ENCODE data around the gene RAMACL. TPM values are rescaled to one million over a fixed set of nuclear protein-coding genes. Genes with fewer than 3 reads are reported as not detected.

The RAMACL gene
- total RNA-seq, 1 experiment from 2014 or later: 0.13 TPM

DNA sequence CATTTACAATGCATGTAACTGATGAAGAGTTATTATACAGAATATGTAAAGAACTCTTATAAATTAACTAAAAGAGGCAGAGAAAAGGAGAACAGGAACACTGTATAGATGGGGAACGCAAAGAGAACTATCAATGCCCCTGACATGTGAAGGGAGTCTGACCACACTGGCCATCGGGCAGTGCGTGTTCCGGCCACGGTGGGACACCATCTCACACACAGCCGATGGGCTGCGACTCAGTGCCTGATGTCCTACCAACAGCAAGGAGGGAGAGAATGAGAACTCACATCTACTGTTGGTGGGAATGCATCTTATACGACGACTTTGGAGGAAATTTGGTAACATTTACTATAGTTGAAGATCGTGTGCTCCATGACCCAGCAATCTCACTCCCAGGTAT is 15.5 kb upstream of the RAMACL start:
- H3K9me3 ChIP-seq (ENCODE audit: control insufficient read depth, insufficient read depth, low read depth, low read length): no peaks in the 10 kb centered on the region
- CTCF ChIA-PET: no interaction called here
- in situ Hi-C loops (cut with HindIII; ENCODE audit: low pct_unique_long_range_greater_than_20kb, low sequenced_read_pairs): no loop called here
- H3K27ac ChIP-seq (ENCODE audit: low read length): no peak overlapping the region
- DNase-seq (ENCODE audit: low read depth, low spot score): no peak
- H3K4me3 ChIP-seq (ENCODE audit: low read depth in 2 of 2, low read length in 2 of 2): no peak overlapping the region
- no peaks in the 10 kb centered on the region for H3K27me3 ChIP-seq (ENCODE audit: control insufficient read depth, insufficient read depth, low read length)
- no peaks in the 10 kb centered on the region for H3K36me3 ChIP-seq (ENCODE audit: control insufficient read depth, insufficient read depth, low read length)
- POLR2A ChIA-PET: no interaction called here
- intact Hi-C loops (cut with micrococcal nuclease; ENCODE audit: unreplicated experiment): no loop called here
- ATAC-seq: no peak
- TF ChIP-seq SIN3A (IDR thresholded peaks at IDR 0.05; ENCODE audit: borderline replicate concordance, insufficient read depth, low read depth, low read length) (no peak), POLR2AphosphoS5 (IDR thresholded peaks at IDR 0.05; ENCODE audit: low read depth, low read length) (no peak), TCF7L2 (IDR thresholded peaks at IDR 0.05; ENCODE audit: low read depth, low read length) (no peak)
- TF ChIP-seq, protein P1, sequence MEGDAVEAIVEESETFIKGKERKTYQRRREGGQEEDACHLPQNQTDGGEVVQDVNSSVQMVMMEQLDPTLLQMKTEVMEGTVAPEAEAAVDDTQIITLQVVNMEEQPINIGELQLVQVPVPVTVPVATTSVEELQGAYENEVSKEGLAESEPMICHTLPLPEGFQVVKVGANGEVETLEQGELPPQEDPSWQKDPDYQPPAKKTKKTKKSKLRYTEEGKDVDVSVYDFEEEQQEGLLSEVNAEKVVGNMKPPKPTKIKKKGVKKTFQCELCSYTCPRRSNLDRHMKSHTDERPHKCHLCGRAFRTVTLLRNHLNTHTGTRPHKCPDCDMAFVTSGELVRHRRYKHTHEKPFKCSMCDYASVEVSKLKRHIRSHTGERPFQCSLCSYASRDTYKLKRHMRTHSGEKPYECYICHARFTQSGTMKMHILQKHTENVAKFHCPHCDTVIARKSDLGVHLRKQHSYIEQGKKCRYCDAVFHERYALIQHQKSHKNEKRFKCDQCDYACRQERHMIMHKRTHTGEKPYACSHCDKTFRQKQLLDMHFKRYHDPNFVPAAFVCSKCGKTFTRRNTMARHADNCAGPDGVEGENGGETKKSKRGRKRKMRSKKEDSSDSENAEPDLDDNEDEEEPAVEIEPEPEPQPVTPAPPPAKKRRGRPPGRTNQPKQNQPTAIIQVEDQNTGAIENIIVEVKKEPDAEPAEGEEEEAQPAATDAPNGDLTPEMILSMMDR (IDR thresholded peaks at IDR 0.05): no peak
- TF ChIP-seq, protein P2, sequence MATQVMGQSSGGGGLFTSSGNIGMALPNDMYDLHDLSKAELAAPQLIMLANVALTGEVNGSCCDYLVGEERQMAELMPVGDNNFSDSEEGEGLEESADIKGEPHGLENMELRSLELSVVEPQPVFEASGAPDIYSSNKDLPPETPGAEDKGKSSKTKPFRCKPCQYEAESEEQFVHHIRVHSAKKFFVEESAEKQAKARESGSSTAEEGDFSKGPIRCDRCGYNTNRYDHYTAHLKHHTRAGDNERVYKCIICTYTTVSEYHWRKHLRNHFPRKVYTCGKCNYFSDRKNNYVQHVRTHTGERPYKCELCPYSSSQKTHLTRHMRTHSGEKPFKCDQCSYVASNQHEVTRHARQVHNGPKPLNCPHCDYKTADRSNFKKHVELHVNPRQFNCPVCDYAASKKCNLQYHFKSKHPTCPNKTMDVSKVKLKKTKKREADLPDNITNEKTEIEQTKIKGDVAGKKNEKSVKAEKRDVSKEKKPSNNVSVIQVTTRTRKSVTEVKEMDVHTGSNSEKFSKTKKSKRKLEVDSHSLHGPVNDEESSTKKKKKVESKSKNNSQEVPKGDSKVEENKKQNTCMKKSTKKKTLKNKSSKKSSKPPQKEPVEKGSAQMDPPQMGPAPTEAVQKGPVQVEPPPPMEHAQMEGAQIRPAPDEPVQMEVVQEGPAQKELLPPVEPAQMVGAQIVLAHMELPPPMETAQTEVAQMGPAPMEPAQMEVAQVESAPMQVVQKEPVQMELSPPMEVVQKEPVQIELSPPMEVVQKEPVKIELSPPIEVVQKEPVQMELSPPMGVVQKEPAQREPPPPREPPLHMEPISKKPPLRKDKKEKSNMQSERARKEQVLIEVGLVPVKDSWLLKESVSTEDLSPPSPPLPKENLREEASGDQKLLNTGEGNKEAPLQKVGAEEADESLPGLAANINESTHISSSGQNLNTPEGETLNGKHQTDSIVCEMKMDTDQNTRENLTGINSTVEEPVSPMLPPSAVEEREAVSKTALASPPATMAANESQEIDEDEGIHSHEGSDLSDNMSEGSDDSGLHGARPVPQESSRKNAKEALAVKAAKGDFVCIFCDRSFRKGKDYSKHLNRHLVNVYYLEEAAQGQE (IDR thresholded peaks at IDR 0.05; ENCODE audit: insufficient read depth in 1 of 2, low read depth in 2 of 2, low read length in 1 of 2): no peak
- BruUV-seq (replicated peaks): no TSS peak
- no peaks in the 10 kb centered on the region for H3K4me1 ChIP-seq (ENCODE audit: control insufficient read depth, insufficient read depth, low read length)

DNA sequence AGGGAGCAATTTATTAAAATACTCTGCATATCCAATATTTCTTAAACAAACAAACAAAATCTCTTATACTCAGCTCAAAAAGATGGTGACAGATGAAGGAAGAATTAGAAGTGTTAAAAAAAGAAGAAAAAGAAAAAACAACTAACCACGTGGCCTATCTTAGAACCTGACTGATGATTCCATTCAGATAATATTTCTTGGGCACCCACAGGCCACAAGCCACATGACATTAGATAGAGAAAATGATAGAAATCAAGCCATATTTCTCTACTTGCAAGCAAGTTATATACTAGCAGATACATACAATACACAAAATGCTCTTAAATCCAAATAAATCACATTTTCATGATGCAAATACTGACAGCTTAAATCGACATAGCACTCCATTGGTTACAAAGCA is 14.5 kb upstream of the RAMACL start:
- no peak for ATAC-seq
- H3K4me1 ChIP-seq (ENCODE audit: control insufficient read depth, insufficient read depth, low read length): no peaks in the 10 kb centered on the region
- no peaks in the 10 kb centered on the region for H3K36me3 ChIP-seq (ENCODE audit: control insufficient read depth, insufficient read depth, low read length)
- ChIA-PET CTCF (no interaction called here), POLR2A (no interaction called here)
- DNase-seq (ENCODE audit: low read depth, low spot score): no peak
- TF ChIP-seq SIN3A (IDR thresholded peaks at IDR 0.05; ENCODE audit: borderline replicate concordance, insufficient read depth, low read depth, low read length): no peak
- TF ChIP-seq TCF7L2 (IDR thresholded peaks at IDR 0.05; ENCODE audit: low read depth, low read length): no peak
- TF ChIP-seq, protein P2 (IDR thresholded peaks at IDR 0.05; ENCODE audit: insufficient read depth in 1 of 2, low read depth in 2 of 2, low read length in 1 of 2): no peak
- no peak for TF ChIP-seq POLR2AphosphoS5 (IDR thresholded peaks at IDR 0.05; ENCODE audit: low read depth, low read length)
- TF ChIP-seq, protein P1 (IDR thresholded peaks at IDR 0.05): no peak
- H3K27ac ChIP-seq (ENCODE audit: low read length): no peak overlapping the region
- intact Hi-C loops (cut with micrococcal nuclease; ENCODE audit: unreplicated experiment): no loop called here
- H3K27me3 ChIP-seq (ENCODE audit: control insufficient read depth, insufficient read depth, low read length): no peaks in the 10 kb centered on the region
- no TSS peak for BruUV-seq (replicated peaks)
- in situ Hi-C loops (cut with HindIII; ENCODE audit: low pct_unique_long_range_greater_than_20kb, low sequenced_read_pairs): no loop called here
- H3K4me3 ChIP-seq (ENCODE audit: low read depth in 2 of 2, low read length in 2 of 2): no peak overlapping the region
- H3K9me3 ChIP-seq (ENCODE audit: control insufficient read depth, insufficient read depth, low read depth, low read length): no peaks in the 10 kb centered on the region
